22Rv1 (cell line): ENCODE results near the gene CSNK1D.

Experiments
- CTCF ChIP-seq: fragments of 450-650 bp; IDR thresholded peaks from 2 replicates; pipeline ENCODE4 v1.5.1; 2017; ENCODE audit warnings: mild to moderate bottlenecking
- ZFX ChIP-seq: fragments of 450-650 bp; IDR thresholded peaks from 2 replicates; pipeline ENCODE4 v1.6.1; 2017; ENCODE audit warnings: antibody characterized with exemption, borderline replicate concordance

GRCh38 chr17:82225368-82226029 lies 48.0 kb downstream of the CSNK1D start:
- TF ChIP-seq CTCF (no peak), ZFX (no peak)
